ENCODE measurements around the gene NCAM1. TPM values are rescaled to one million over a fixed set of nuclear protein-coding genes. Genes with fewer than 3 reads are reported as not detected.
"Not testable (repeated sequence)": the region's sequence is repeated elsewhere in the genome, so short reads cannot be mapped to it uniquely, and the experiment has no call there.

NCAM1 gene
- total RNA-seq: 17.8 and 27.3 TPM in 2 replicates
- long read RNA-seq, partial matches to known transcripts: 27 of 40 reads
- long read RNA-seq, other reads (novel, unspliced or antisense): 12 of 40 reads

GRCh38 chr11:112961146-112961668 is at the start of gene NCAM1:
TSS of gene NCAM1 (plus strand) at chr11:112961420.
- H3K27ac Mint-ChIP-seq: peak within 1 kb of the TSS; percentile 88
- peaks cover 14% of the 10 kb centered on the region for H3K4me1 Mint-ChIP-seq (ENCODE audit: low read depth)
- no peaks in the 10 kb centered on the region for H3K9me3 Mint-ChIP-seq (ENCODE audit: low read depth)
- no peak for TF ChIP-seq CTCF (IDR thresholded peaks at IDR 0.05; ENCODE audit: unreplicated experiment)
- peak within 1 kb of the TSS; percentile 92 for H3K4me3 Mint-ChIP-seq (ENCODE audit: low read depth)
- no peaks in the 10 kb centered on the region for H3K36me3 Mint-ChIP-seq (ENCODE audit: insufficient read depth)
- peaks cover 72% of the 10 kb centered on the region for H3K27me3 Mint-ChIP-seq
- peak; percentile 83 for DNase-seq (ENCODE audit: low spot score, unreplicated experiment)

GRCh38 chr11:112922606-112923005 is 38.6 kb upstream of the NCAM1 start:
- TF ChIP-seq CTCF (IDR thresholded peaks at IDR 0.05; ENCODE audit: unreplicated experiment): no peak
- no peak for DNase-seq (ENCODE audit: low spot score, unreplicated experiment)
- H3K27me3 Mint-ChIP-seq: peaks cover 14% of the 10 kb centered on the region
- H3K4me1 Mint-ChIP-seq (ENCODE audit: low read depth): peaks cover 1% of the 10 kb centered on the region
- no peak overlapping the region for H3K27ac Mint-ChIP-seq
- no peaks in the 10 kb centered on the region for H3K36me3 Mint-ChIP-seq (ENCODE audit: insufficient read depth)
- no peak overlapping the region for H3K4me3 Mint-ChIP-seq (ENCODE audit: low read depth)
- no peaks in the 10 kb centered on the region for H3K9me3 Mint-ChIP-seq (ENCODE audit: low read depth)

- H3K4me1 Mint-ChIP-seq (ENCODE audit: low read depth); H3K9me3 Mint-ChIP-seq (ENCODE audit: low read depth); H3K27ac Mint-ChIP-seq; DNase-seq (ENCODE audit: low spot score, unreplicated experiment); H3K4me3 Mint-ChIP-seq (ENCODE audit: low read depth); H3K36me3 Mint-ChIP-seq (ENCODE audit: insufficient read depth): not testable (repeated sequence)
- peaks cover 17% of the 10 kb centered on the region for H3K27me3 Mint-ChIP-seq
Observed at GRCh38 chr11:112924836-112925235, 36.4 kb upstream of the NCAM1 start.

GRCh38 chr11:112925516-112926310 is 35.5 kb upstream of the NCAM1 start:
- no peak for DNase-seq (ENCODE audit: low spot score, unreplicated experiment)
- no peak overlapping the region for H3K27ac Mint-ChIP-seq
- H3K4me3 Mint-ChIP-seq (ENCODE audit: low read depth): no peak overlapping the region
- H3K27me3 Mint-ChIP-seq: peaks cover 15% of the 10 kb centered on the region
- peaks cover 6% of the 10 kb centered on the region for H3K4me1 Mint-ChIP-seq (ENCODE audit: low read depth)
- TF ChIP-seq CTCF (IDR thresholded peaks at IDR 0.05; ENCODE audit: unreplicated experiment): no peak
- H3K36me3 Mint-ChIP-seq (ENCODE audit: insufficient read depth): no peaks in the 10 kb centered on the region
- H3K9me3 Mint-ChIP-seq (ENCODE audit: low read depth): no peaks in the 10 kb centered on the region

- no peak for DNase-seq (ENCODE audit: low spot score, unreplicated experiment)
- H3K27me3 Mint-ChIP-seq: peaks cover 14% of the 10 kb centered on the region
- H3K36me3 Mint-ChIP-seq (ENCODE audit: insufficient read depth): no peaks in the 10 kb centered on the region
- peaks cover 9% of the 10 kb centered on the region for H3K4me1 Mint-ChIP-seq (ENCODE audit: low read depth)
- TF ChIP-seq CTCF (IDR thresholded peaks at IDR 0.05; ENCODE audit: unreplicated experiment): no peak
- H3K27ac Mint-ChIP-seq: no peak overlapping the region
- no peaks in the 10 kb centered on the region for H3K9me3 Mint-ChIP-seq (ENCODE audit: low read depth)
- H3K4me3 Mint-ChIP-seq (ENCODE audit: low read depth): no peak overlapping the region
Observed at GRCh38 chr11:112928136-112928535, 33.1 kb upstream of the NCAM1 start.

Data from progenitor cell of endocrine pancreas (in vitro differentiated cells).